CD4-positive, CD25-positive, alpha-beta regulatory T cell (primary cell): ENCODE data around the gene PHAF1. TPM values are rescaled to one million over a fixed set of nuclear protein-coding genes. Genes with fewer than 3 reads are reported as not detected.

Experiments
- ATAC-seq, 2 donors: fragments of 150-1000 bp; cut with Tn5 transposase; one replicate each; pipeline ENCODE4 v1.10.0; 2021; ENCODE audit warnings: low read depth in 2 of 2, moderate number of reproducible peaks in 2 of 2, moderate library complexity in 1 of 2
- DNase-seq, 3 donors: peaks; one replicate each; pipeline versions ENCODE4 v3.0.0 to v3.0.0-alpha.2; 2012 to 2022; ENCODE audit warnings: mixed read lengths in 1 of 3
- H3K27ac ChIP-seq: one replicate; pipeline ENCODE4 v1.7.0; 2013; ENCODE audit warnings: mild to moderate bottlenecking, low read length; ENCODE audit not compliant: insufficient read depth, poor library complexity, severe bottlenecking
- H3K27me3 ChIP-seq: one replicate; pipeline ENCODE4 v1.7.0; 2013; ENCODE audit warnings: low read length; ENCODE audit not compliant: control insufficient read depth, insufficient read depth
- H3K36me3 ChIP-seq: one replicate; pipeline ENCODE4 v1.7.0; 2013; ENCODE audit warnings: mild to moderate bottlenecking, low read length, moderate library complexity; ENCODE audit not compliant: control insufficient read depth, insufficient read depth
- H3K4me1 ChIP-seq: 2 replicates; pipeline ENCODE4 v1.7.0; 2013; ENCODE audit warnings: mild to moderate bottlenecking, low read length; ENCODE audit not compliant: insufficient read depth, control insufficient read depth, poor library complexity, severe bottlenecking
- H3K4me3 ChIP-seq: one replicate; pipeline ENCODE4 v1.7.0; 2013; ENCODE audit warnings: low read depth, mild to moderate bottlenecking, low read length, moderate library complexity
- H3K9me3 ChIP-seq, 2 experiments: 1 replicate in 1 of 2; 2 replicates in 1 of 2; pipeline ENCODE4 v1.7.0; 2013; ENCODE audit warnings: low read length in 2 of 2, mild to moderate bottlenecking in 1 of 2, moderate library complexity in 1 of 2; ENCODE audit not compliant: control insufficient read depth in 2 of 2
- H3K27ac Mint-ChIP-seq, 3 donors: one replicate each; pipeline ENCODE4 v1.8.0; 2020 to 2022; ENCODE audit warnings: mild to moderate bottlenecking in 3 of 3, mixed read lengths in 3 of 3, moderate library complexity in 2 of 3
- H3K27me3 Mint-ChIP-seq: one replicate; pipeline ENCODE4 v1.8.0; 2022; ENCODE audit warnings: mild to moderate bottlenecking, mixed read lengths
- H3K36me3 Mint-ChIP-seq: one replicate; pipeline ENCODE4 v1.8.0; 2020; ENCODE audit warnings: mixed read lengths
- H3K4me1 Mint-ChIP-seq, 4 donors: one replicate each; pipeline ENCODE4 v1.8.0; 2020 to 2022; ENCODE audit warnings: mixed read lengths in 4 of 4, mild to moderate bottlenecking in 1 of 4
- H3K4me3 Mint-ChIP-seq, 4 donors: one replicate each; pipeline ENCODE4 v1.8.0; 2020 to 2022; ENCODE audit warnings: mild to moderate bottlenecking in 4 of 4, mixed read lengths in 4 of 4, moderate library complexity in 3 of 4
- H3K9me3 Mint-ChIP-seq, 7 donors: one replicate each; pipeline ENCODE4 v1.8.0; 2020 to 2022; ENCODE audit warnings: mixed read lengths in 7 of 7, mild to moderate bottlenecking in 3 of 7, moderate library complexity in 2 of 7
- polyA plus RNA-seq, 4 donors: library from polyadenylated mRNA; unstranded; fragments of 300-500 nt; fragmentation: Illumina TruSeq; gene quantifications; one replicate each; pipeline ENCODE4 v1.2.3, GENCODE V29; 2021
- total RNA-seq: library from RNA; stranded (reverse); gene quantifications from one replicate; pipeline ENCODE4 v1.2.3, GENCODE V29; 2022

Gene PHAF1
- total and polyA plus RNA-seq, 5 donors from 2014 or later, result 10.0 to 19.2 (median 12.0) TPM

GRCh38 chr16:67187175-67187890, 77.6 kb downstream of the PHAF1 start:
- DNase-seq (no peak), ATAC-seq (no peak)
- peaks cover 12 to 28% (median 15%) of the 10 kb centered on the region in 4 donors for H3K4me1 Mint-ChIP-seq
- H3K27ac ChIP-seq, result no peak overlapping the region
- no peak overlapping the region for H3K27ac Mint-ChIP-seq
- no peaks in the 10 kb centered on the region for H3K9me3 ChIP-seq
- H3K27me3 Mint-ChIP-seq, result peaks cover 10% of the 10 kb centered on the region
- H3K36me3 ChIP-seq, result no peaks in the 10 kb centered on the region
- no peaks in the 10 kb centered on the region for H3K9me3 Mint-ChIP-seq
- peaks cover 3% of the 10 kb centered on the region for H3K27me3 ChIP-seq
- peak overlapping the region in 1 of 4 donors; percentile 27 for H3K4me3 Mint-ChIP-seq
- no peak overlapping the region for H3K4me3 ChIP-seq
- peaks cover 28% of the 10 kb centered on the region for H3K4me1 ChIP-seq
- no peaks in the 10 kb centered on the region for H3K36me3 Mint-ChIP-seq

GRCh38 chr16:67188323-67188722, 78.6 kb downstream of the PHAF1 start:
- Mint-ChIP-seq H3K27me3 (peaks cover 10% of the 10 kb centered on the region), H3K4me3 (peak overlapping the region in 2 of 4 donors; percentile 62 to 69), H3K36me3 (no peaks in the 10 kb centered on the region), H3K27ac (no peak overlapping the region), H3K9me3 (no peaks in the 10 kb centered on the region), H3K4me1 (peaks cover 13 to 38% (median 17%) of the 10 kb centered on the region in 4 donors)
- ATAC-seq (no peak), DNase-seq (no peak)
- Histone ChIP-seq H3K36me3 (no peaks in the 10 kb centered on the region), H3K9me3 (no peaks in the 10 kb centered on the region), H3K27ac (no peak overlapping the region), H3K27me3 (peaks cover 3% of the 10 kb centered on the region), H3K4me1 (peaks cover 38% of the 10 kb centered on the region), H3K4me3 (no peak overlapping the region)

- no peak overlapping the region for H3K27ac Mint-ChIP-seq
- H3K4me1 Mint-ChIP-seq, result peaks cover 13 to 43% (median 21%) of the 10 kb centered on the region in 4 donors
- Histone ChIP-seq H3K9me3 (no peaks in the 10 kb centered on the region), H3K4me1 (peaks cover 42% of the 10 kb centered on the region), H3K4me3 (no peak overlapping the region), H3K27ac (no peak overlapping the region), H3K27me3 (peaks cover 3% of the 10 kb centered on the region), H3K36me3 (peaks cover under 1% of the 10 kb centered on the region)
- peaks cover 10% of the 10 kb centered on the region for H3K27me3 Mint-ChIP-seq
- ATAC-seq (no peak), DNase-seq (no peak)
- no peaks in the 10 kb centered on the region for H3K36me3 Mint-ChIP-seq
- no peak overlapping the region for H3K4me3 Mint-ChIP-seq
- no peaks in the 10 kb centered on the region for H3K9me3 Mint-ChIP-seq
Measured at GRCh38 chr16:67188798-67189197, 79.1 kb downstream of the PHAF1 start.

GRCh38 chr16:67190041-67190440, 80.3 kb downstream of the PHAF1 start, which contains the start of gene EXOC3L1:
EXOC3L1 (minus strand) TSS chr16:67190136; CDS start chr16:67189676, 460 bp downstream.
- Mint-ChIP-seq H3K27me3 (peaks cover 10% of the 10 kb centered on the region), H3K27ac (no peak within 1 kb of the TSS), H3K4me3 (peak within 1 kb of the TSS in 2 of 4 donors; percentile 54 to 97), H3K9me3 (no peaks in the 10 kb centered on the region), H3K4me1 (peaks cover 13 to 49% (median 23%) of the 10 kb centered on the region in 4 donors), H3K36me3 (peaks cover 3% of the 10 kb centered on the region)
- H3K36me3 ChIP-seq, result peaks cover 13% of the 10 kb centered on the region
- no peak for ATAC-seq
- peaks cover 3% of the 10 kb centered on the region for H3K27me3 ChIP-seq
- H3K27ac ChIP-seq, result no peak within 1 kb of the TSS
- no peak for DNase-seq
- H3K4me1 ChIP-seq, result peaks cover 35% of the 10 kb centered on the region
- no peaks in the 10 kb centered on the region for H3K9me3 ChIP-seq
- no peak within 1 kb of the TSS for H3K4me3 ChIP-seq

GRCh38 chr16:67190448-67191399, 81.0 kb downstream of the PHAF1 start:
- Mint-ChIP-seq H3K4me3 (peak overlapping the region in 3 of 4 donors; percentile 90 to 97 (median 96)), H3K27me3 (peaks cover 4% of the 10 kb centered on the region), H3K4me1 (peaks cover 9 to 48% (median 17%) of the 10 kb centered on the region in 4 donors), H3K36me3 (peaks cover 10% of the 10 kb centered on the region), H3K9me3 (no peaks in the 10 kb centered on the region), H3K27ac (peak overlapping the region in 1 of 3 donors; percentile 88)
- Histone ChIP-seq H3K27ac (no peak overlapping the region), H3K4me3 (no peak overlapping the region), H3K36me3 (peaks cover 20% of the 10 kb centered on the region), H3K4me1 (peaks cover 29% of the 10 kb centered on the region), H3K27me3 (peaks cover 3% of the 10 kb centered on the region), H3K9me3 (no peaks in the 10 kb centered on the region)
- DNase-seq (no peak), ATAC-seq (no peak)

- H3K27ac ChIP-seq, result peak overlapping the region; percentile 78
- Mint-ChIP-seq H3K27me3 (no peaks in the 10 kb centered on the region), H3K9me3 (no peaks in the 10 kb centered on the region), H3K27ac (peak overlapping the region; percentile 48 to 95 (median 88)), H3K4me3 (peak overlapping the region; percentile 90 to 97 (median 94)), H3K36me3 (peaks cover 17% of the 10 kb centered on the region), H3K4me1 (peaks cover 9 to 50% (median 20%) of the 10 kb centered on the region in 4 donors)
- peaks cover 26% of the 10 kb centered on the region for H3K4me1 ChIP-seq
- peaks cover under 1% of the 10 kb centered on the region for H3K27me3 ChIP-seq
- ATAC-seq (no peak), DNase-seq (no peak)
- H3K4me3 ChIP-seq, result peak overlapping the region; percentile 76
- H3K36me3 ChIP-seq, result peaks cover 28% of the 10 kb centered on the region
- no peaks in the 10 kb centered on the region for H3K9me3 ChIP-seq
Measured at GRCh38 chr16:67191411-67191994, 81.8 kb downstream of the PHAF1 start.

GRCh38 chr16:67191995-67192681, 82.4 kb downstream of the PHAF1 start, which contains the start of gene E2F4:
E2F4 (plus strand) TSS chr16:67192155; CDS start chr16:67192228, 73 bp downstream.
- H3K9me3 Mint-ChIP-seq, result no peaks in the 10 kb centered on the region
- H3K27me3 ChIP-seq, result no peaks in the 10 kb centered on the region
- peak within 1 kb of the TSS; percentile 90 to 97 (median 94) for H3K4me3 Mint-ChIP-seq
- H3K27me3 Mint-ChIP-seq, result no peaks in the 10 kb centered on the region
- peaks cover 9 to 53% (median 26%) of the 10 kb centered on the region in 4 donors for H3K4me1 Mint-ChIP-seq
- peak within 1 kb of the TSS; percentile 78 for H3K27ac ChIP-seq
- H3K4me3 ChIP-seq, result peak within 1 kb of the TSS; percentile 82
- H3K27ac Mint-ChIP-seq, result peak within 1 kb of the TSS; percentile 86 to 95 (median 88)
- no peaks in the 10 kb centered on the region for H3K9me3 ChIP-seq
- DNase-seq, result peak; percentile 79 to 95 (median 83)
- peak; percentile 93 to 96 for ATAC-seq
- H3K4me1 ChIP-seq, result peaks cover 26% of the 10 kb centered on the region
- H3K36me3 Mint-ChIP-seq, result peaks cover 24% of the 10 kb centered on the region
- peaks cover 34% of the 10 kb centered on the region for H3K36me3 ChIP-seq
